ENCODE results near the gene TMEM200C.

GRCh38 chr18:5895299-5895875, at the start of gene TMEM200C:
- TF ChIP-seq EP300 (IDR thresholded peaks at IDR 0.05) (no peak), CTCF (IDR thresholded peaks at IDR 0.05) (no peak), POLR2AphosphoS5 (IDR thresholded peaks at IDR 0.05) (no peak), POLR2A (IDR thresholded peaks at IDR 0.05) (no peak)

Measured in gastroesophageal sphincter (tissue), 3 donors.